Measurements from ENCODE around the gene RNASEH2A.
A peak's percentile ranks its signal among the peaks of the same experiment; 100 is the strongest.
"Not testable (repeated sequence)": the region's sequence is repeated elsewhere in the genome, so short reads cannot be mapped to it uniquely, and the experiment has no call there.

RNASEH2A gene

DNA sequence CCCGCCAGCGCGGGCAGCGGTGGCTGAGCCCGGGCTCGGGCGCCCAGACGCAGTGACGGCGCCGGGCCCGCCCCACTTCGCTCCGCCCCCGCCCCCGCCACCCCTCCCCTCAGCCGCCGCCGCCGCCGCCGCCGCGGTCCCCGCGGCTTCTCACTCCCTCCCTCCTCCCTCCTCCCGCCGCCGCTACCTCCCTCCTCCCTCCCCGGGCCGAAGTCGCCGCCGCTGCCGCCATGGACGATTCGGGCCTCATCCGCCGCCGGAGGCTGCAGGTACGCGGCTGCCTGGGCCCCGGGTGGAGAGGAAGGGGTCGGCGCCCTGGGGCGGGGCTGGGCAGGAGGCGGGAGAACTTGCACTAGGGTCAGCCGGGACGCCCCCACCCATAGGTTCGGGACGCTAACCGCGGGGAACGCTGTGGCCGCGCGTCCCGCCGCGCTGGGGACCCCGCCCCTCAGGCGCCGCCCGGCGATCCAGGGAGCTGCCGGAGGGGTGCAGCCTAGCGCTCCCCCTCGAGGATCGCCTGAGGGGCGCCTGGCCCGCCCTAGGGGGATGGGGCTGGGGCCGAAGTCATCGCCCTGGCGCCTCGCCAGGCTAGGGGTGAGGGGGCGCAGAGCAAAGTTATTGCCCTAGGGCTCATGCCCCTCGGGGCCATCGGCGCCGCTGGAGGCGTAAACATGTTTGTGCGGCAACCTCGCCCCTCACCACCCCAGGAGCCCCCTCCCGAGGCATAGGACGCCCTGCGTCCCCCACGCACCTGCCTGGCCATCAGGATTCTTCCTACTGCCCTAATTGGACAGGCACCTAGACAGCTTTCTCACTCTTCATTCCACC lies 27.6 kb downstream of the RNASEH2A start:
- peak; percentile 55 for DNase-seq (ENCODE audit: low spot score)

DNA sequence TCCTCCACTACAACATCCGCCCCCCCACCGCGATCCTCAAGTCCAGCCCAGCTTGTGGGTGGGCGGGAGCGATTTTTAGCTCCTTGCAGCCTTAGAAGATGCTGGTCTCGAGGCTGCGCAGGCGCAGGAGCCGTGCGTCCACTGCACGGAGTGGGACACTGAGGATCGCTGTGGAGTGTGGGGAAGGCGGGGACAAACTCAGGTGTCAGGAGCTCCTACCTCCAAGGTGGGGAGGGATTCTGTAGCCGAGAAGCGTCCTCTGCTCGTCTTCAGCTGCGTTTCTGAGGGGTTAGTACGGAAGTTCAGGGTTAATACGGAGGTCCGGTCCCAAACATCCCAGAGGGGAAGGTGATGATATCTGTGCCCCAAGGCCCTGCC lies 28.2 kb downstream of the RNASEH2A start, which contains the start of gene RTBDN:
TSS of gene RTBDN (minus strand) at position 14 of the 378 bp plus-strand sequence. CDS start 4,600 bp downstream, outside the sequence.
- DNase-seq (ENCODE audit: low spot score): no peak

DNA sequence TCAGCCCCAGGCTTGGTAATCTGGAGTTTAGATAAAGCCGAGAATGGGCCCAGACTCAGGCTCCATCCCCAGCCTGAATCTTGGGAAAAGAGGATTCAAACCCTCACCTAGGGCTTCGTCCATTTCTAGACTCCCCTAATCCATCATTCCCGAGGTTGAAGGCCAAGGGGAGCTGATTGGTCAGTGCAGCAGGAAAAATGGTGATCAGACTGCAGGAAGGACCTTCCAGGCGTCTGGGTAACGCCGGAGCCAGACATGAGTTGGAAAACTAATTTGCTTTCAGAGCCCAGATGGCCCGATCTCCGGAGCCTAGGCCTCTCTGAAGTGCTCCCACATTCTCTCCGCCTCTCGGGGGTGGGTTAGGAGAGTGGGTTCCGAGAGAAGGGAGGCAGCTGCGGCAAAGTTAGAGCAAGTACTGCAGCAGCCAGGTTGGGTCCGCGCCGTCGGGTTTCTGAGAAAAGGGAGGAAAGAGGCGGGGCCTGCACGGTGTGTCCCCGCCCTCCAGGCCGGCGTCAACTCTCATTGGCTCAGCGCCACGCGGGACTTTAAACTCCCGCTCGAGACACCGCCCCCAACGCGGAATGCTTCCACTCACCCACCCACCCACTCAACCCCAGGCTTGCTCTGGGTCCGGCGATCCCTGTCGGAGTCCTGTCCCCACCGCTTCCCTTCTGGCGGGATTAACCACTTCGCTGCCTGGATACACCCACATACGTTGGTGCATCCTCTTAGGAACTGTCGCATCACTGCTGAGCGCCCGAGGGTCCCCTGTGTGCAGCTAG lies 28.8 kb downstream of the RNASEH2A start:
- peak; percentile 76 for DNase-seq (ENCODE audit: low spot score)

DNA sequence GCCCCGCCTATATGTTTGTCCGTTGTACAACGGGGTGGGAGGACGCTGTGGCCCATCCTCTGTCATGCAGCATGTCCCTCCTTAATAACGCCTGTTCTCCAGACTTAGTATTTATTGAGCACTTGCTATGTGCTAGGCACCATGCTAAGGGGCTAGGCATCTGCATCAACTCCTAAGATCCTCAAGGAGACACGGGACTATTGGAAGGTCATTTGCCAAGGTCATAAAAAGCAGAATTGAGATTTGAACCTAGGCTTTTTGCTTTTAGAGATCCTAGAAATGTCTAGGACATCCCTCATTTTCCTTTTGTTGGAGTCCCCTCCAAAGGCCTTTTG lies 30.1 kb downstream of the RNASEH2A start:
- DNase-seq (ENCODE audit: low spot score): no peak

DNA sequence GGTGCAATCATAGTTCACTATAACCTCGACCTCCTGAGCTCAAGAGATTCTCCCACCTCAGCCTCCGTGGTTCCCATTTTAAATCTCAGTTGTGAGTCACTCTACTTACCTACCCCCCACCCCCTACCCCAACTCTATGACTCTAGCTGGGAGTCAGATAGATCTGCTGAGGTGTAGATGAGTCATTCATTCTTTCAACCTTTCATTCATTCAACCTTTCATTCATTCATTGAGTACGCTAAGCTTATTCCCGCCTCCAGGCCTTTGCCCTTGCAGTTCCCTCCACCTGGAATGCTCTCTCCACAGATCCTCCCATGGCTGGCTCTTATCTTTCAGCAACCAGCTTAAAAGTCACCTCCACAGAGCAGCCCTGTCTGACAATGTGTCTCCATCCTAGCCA lies 30.8 kb downstream of the RNASEH2A start:
- no peak for DNase-seq (ENCODE audit: low spot score)

DNA sequence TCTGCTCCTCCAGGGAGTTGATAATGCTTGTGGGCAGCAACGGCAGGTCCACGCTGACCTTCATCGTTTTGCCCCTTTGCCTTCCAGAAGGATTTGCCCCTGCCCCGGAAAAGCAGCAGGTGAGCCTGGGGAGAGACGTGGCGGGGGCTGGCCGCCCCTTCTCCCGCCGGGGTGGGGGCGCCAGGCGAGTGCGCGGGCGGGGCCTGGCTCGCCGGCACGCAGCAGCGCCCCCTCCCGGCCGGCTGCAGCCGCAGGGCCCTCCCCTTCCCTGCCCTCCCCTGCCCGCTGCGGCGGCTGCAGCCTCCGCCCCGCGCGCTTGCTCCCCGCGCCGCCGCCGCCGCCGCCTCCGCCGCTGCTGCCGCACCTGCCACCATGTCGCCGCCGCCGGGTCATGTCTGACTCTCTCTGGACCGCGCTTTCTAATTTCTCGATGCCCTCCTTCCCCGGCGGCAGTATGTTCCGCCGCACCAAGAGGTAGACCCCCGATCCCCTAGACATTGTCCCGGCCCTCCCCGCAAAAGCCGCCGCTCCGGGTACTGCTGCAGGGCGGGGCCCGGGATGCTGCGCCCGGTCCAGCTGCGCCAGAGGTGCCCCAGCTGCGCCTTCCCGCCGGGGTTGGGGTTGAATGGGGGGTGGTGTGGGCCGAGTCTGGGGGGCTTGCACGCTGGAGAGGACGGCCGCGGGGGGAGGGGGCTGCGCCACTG lies 31.9 kb downstream of the RNASEH2A start, which contains the start of gene MAST1:
TSS of gene MAST1 (plus strand) at position 334 of the 704 bp plus-strand sequence. CDS start at position 392, 58 bp downstream.
- peak; percentile 76 for DNase-seq (ENCODE audit: low spot score)

DNA sequence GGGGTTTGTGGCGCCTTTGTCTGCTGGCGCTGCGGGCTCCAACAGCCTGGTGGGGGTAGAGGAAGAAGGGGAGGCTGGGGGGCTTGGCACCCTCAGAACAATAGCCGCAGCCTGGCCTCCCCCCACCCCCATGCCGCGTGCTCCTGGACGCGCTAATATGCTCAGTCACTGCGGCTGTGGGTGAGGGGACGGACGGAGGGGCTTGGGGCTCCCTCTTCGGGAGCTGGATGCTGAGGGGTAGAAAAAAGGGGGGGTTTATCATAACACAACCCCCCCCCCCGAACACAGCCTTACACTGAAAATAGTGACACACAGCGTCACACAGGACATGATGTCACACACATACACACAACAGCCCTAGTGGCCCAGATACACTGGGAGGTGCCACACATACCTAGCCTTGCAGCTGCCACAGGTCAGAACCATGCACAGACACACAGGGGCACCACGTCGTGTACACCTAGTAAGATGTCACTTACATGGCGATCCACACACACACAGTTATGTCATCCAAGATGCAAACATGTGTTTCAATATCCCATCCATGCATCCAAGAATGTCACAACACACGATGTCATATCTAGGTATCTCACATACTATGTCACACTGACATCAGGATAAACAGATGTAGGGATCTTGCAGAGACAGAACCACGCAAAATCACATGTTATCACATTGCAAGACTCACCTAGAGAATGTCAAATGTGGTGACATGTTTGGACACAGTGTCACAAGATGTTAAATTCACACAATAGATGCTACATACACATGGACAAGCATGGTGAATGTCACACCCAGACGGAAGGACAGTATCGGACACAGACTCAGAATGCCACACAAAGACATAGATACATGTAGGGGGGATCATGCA lies 32.7 kb downstream of the RNASEH2A start:
- no peak for DNase-seq (ENCODE audit: low spot score)

DNA sequence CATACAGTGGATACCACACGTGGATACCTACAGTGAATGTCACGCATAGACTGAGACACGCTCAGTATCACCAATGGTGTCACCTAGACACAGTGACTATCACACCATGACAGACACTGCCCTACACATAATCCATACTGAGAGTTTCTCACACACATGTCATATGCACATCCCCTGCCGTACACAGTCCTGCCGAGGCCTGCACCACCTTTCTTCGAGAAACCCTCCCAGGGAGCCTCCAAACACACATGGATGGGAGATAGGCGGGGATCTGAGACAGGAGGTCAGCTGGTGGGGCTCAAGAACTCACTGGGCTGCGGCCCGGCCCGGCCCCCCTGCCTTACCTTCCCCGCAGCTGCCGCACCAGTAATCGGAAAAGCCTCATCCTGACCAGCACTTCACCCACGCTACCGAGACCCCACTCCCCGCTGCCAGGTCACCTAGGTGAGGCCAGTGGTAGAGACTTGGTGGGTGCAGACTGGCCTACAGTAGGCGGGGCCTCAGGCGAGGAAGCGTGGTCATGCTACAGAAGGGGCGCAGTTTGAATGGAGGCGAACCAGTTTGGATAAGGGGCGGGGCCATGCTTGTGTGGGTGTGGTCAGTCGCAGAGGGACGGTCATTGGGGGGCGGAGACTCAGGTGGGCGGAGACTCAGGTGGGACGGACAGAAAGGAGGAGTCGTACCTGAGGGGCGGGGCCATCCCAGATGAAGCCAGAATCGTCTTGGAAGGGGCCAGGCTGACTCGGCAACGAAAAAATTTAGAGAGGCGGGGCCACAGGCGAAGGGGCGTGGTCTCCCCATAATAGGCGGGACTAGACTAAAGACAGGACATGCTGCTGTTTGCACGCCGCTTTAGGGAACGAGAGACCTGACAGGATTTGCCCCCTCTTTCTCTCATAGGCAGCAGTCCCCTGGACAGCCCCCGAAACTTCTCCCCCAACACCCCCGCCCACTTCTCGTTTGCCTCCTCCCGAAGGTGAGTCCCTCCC lies 34.0 kb downstream of the RNASEH2A start:
- DNase-seq (ENCODE audit: low spot score): no peak

DNA sequence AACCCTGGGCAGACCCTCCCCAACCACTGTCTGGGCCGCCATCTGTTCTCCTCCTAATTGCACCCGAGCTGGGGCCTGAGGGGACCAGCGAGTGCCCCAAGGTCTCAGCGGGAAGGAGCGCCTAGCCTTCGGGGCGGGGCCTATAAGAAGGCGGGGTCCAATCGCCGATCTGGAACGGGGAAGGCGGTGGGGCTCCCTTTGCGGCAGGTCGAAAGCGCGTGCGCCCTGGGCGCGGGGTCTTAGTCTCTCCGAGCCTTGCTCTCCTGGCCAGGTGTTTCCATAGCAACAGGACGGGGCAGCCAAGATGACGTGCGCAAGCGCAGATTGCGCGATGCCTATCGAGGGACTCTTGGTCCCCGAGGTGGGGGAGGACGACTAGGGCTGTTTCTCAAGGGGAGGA lies 34.7 kb downstream of the RNASEH2A start:
- no peak for DNase-seq (ENCODE audit: low spot score)

DNA sequence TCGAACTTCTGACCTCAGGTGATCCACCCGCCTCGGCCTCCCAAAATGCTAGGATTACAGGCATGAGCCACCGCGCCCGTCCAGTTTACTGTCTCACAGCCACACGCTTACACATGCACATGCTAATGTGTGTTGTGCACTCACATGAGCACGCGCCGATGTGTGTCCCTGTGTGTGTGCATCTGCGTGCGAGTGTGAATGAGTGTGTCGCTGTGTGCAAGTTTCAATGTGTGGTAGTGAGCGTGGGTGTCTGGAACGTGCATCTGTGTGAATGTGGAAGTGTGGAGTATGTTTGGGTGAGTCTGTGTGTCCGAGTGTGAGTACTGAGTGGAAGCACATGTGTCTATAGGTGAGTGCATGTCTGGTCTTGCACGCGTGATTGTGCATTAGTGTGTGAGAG lies 36.1 kb downstream of the RNASEH2A start:
- no peak for DNase-seq (ENCODE audit: low spot score)

DNA sequence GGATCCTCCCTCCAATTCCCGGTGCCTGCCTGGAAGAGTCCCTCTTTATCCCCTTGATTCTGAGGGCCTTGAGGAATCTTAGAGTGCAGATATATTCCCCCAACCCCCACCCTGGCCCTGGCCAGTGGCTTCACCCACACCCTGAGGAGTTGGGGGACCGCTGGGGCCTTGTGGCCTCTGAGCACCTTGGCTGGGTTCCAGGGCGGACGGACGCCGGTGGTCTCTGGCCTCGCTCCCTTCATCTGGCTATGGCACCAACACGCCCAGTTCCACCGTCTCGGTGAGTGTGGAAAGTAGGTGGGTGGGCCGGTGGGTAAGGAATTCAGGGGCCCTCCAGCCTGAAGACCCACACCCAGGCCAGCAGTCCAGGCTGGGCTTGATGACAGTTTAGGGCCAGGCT lies 36.9 kb downstream of the RNASEH2A start:
- DNase-seq (ENCODE audit: low spot score): no peak

DNA sequence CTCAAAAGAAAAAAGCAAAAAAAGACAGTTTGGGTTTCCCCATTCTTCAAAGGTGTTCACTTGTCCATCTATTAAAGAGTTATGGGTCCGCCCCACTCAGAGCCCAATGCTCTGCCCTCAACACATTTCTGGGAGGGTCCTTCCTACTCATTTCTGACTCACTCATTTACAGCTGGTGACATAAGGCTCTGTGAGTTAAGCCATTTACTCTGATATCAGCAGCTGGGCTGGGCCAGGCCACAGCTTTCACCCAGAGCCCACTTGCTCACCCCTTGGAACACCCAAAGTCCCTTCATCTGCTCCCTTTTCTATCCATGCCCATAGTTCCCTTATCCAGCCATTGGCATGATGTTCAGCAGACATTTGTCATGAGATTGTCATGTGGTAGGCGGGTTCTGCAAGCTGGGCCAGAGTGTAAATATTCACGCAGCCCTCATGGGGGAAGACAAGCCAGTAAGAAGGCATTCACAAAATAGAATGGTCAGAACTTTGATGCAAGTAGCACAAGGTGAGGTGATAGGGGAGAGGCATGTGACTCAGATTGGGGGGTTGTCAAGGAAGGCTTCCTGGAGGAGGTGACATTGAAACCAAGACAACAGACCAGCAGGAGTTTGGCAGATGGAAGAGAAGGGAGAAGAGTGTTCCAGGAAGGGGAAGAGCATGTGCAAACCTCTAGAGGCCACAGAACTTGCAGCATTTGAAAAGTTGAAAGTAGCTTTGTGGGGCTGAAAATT lies 37.8 kb downstream of the RNASEH2A start:
- DNase-seq (ENCODE audit: low spot score): no peak

DNA sequence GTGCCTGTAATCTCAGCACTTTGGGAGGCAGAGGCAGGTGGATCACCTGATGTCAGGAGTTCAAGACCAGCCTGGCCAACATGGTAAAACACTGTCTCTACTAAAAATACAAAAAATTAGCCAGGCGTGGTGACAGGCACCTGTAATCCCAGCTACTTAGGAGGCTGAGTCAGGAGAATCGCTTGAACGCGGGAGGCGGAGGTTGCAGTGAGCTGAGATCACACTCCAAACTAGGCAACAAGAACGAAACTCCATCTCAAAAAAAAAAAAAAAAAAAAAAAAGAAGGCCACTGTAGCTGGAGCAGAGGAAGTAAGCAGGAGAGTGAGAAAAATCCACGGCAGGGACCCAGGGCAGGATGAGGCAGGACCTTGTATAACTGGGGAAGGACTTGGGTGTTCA lies 40.2 kb downstream of the RNASEH2A start:
- DNase-seq (ENCODE audit: low spot score): not testable (repeated sequence)

DNA sequence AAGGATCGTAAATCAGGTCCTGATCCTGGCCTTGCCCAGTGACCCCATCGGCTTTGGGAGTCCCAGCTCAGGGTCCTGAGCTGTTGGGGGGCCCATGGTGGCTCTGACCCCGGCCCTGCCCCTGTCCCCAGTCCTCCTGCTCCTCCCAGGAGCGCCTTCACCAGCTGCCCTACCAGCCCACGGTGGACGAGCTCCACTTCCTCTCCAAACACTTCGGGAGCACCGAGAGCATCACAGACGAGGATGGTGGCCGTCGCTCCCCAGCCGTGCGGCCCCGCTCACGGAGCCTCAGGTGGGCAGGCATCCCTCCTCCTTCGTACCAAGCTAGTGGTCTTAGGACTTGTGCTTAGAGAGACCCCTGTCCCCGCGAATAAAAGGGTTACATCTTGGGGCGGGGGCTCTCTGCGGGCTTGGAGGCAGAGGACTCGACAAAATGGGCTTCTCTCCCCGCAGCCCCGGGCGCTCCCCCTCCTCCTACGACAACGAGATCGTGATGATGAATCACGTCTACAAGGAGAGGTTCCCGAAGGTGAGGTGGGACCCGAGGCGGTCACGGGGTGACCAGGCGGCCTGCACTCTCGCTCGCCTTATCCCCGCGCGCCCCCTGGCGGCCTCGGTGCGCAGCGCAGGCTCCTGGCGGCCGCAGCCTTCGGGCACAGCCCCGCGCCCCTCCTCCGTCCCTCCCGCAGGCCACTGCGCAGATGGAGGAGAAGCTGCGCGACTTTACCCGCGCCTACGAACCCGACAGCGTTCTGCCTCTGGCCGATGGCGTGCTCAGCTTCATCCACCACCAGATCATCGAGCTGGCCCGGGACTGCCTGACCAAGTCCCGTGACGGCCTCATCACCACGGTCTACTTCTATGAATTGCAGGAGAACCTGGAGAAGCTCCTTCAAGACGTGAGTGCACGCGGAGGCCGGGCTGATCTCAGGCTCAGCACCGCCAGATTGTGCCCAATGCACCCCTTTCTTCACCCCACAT lies 41.1 kb downstream of the RNASEH2A start:
- peak; percentile 84 for DNase-seq (ENCODE audit: low spot score)

DNA sequence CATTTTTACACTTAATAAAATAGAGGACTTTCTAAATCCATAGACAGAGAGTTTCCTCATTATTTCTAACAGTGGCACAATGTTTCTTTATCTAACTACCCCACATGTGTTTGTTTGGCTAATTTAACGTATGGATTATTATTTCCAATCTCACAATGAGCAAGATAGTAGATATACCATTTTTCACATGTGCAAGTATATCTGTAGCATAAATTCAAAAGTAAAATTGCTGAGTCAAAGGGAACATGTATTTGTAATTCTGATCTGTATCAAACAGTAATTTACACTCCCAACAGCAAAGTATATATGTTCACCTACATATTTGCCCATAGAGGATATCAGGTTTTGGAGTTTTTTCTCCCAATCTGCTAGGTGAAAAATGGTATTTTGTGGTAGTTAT lies 50.3 kb downstream of the RNASEH2A start:
- no peak for DNase-seq (ENCODE audit: low spot score)

DNA sequence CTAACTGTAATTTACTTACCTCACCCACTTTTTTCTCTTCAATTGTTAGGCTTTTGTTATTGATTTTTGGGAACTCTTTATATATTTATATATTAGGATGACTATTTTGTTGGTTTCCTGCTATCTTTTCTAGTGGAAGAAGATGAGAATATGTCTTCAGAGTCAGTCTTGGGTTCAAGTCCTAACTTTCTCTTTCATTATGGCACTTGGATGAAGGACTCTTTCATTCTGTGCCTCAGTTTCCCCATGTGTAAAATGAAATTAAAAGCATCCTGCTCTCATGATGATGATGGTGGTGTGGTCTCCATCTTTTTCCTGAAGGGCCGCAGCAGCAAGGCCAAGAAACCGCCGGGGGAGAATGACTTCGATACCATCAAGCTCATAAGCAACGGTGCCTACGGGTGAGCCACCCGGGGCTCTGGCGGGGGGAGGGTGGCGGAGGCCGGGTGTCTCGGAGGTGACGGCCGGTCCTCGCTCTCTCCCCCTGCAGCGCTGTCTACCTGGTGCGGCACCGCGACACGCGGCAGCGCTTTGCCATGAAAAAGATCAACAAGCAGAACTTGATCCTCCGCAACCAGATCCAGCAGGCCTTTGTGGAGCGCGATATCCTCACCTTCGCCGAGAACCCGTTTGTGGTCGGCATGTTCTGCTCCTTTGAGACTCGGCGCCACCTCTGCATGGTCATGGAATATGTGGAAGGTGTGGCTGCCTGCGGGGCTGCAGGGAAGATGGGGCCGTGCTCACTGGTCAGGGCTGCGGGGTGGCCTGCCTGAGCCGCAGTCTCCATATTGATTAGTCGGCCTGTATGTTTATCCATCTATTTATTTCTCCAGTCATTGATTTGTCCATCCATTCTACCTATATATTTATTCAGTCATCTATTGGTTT lies 51.9 kb downstream of the RNASEH2A start:
- DNase-seq (ENCODE audit: low spot score): no peak

DNA sequence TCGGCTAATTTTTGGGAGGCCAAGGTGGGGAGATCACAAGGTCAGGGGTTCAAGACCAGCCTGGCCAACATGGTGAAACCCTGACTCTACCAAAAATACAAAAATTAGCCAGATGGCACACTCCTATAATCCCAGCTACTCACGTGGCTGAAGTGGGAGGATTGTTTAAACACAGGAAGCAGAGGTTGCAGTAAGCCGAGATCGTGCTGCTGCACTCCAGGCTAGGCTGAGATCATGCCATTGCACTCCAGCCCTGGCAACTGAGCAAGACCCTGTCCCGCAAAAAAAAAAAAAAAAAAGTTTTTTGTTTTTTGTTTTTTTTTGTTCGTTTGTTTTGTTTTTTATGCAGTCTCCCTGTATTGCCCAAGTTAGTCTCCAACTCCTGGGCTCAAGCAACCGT lies 53.2 kb downstream of the RNASEH2A start:
- no peak for DNase-seq (ENCODE audit: low spot score)

Data from HuH-7 (cell line).